ENCODE data around the gene NWD2. TPM values are rescaled to one million over a fixed set of nuclear protein-coding genes. Genes with fewer than 3 reads are reported as not detected.

Gene NWD2
- polyA plus RNA-seq, 1 experiment: not detected

GRCh38 chr4:37415845-37416369, 171.4 kb downstream of the NWD2 start:
- H3K4me3 ChIP-seq (ENCODE audit: low read depth, low read length): no peak overlapping the region
- no peaks in the 10 kb centered on the region for H3K36me3 ChIP-seq (ENCODE audit: control insufficient read depth, insufficient read depth, low read length)
- no peak for TF ChIP-seq CTCF (IDR thresholded peaks at IDR 0.05; ENCODE audit: insufficient read depth, low read depth, low read length)
- POLR2A ChIA-PET: no interaction called here
- CTCF ChIA-PET: no interaction called here
- no peak for DNase-seq (ENCODE audit: low read depth)
- H3K27me3 ChIP-seq (ENCODE audit: control insufficient read depth, insufficient read depth, low read length): no peaks in the 10 kb centered on the region

GRCh38 chr4:37421614-37422013, 177.1 kb downstream of the NWD2 start:
- ChIA-PET POLR2A (no interaction called here), CTCF (interaction anchor here (0.6 kb wide), 1 partner anchor 49 kb away, joined by 3 read pairs; no protein-coding TSS in a partner anchor)
- no peak for DNase-seq (ENCODE audit: low read depth)
- H3K27me3 ChIP-seq (ENCODE audit: control insufficient read depth, insufficient read depth, low read length): no peaks in the 10 kb centered on the region
- TF ChIP-seq CTCF (IDR thresholded peaks at IDR 0.05; ENCODE audit: insufficient read depth, low read depth, low read length): no peak
- H3K4me3 ChIP-seq (ENCODE audit: low read depth, low read length): no peak overlapping the region
- no peaks in the 10 kb centered on the region for H3K36me3 ChIP-seq (ENCODE audit: control insufficient read depth, insufficient read depth, low read length)

- Histone ChIP-seq H3K27me3 (ENCODE audit: control insufficient read depth, insufficient read depth, low read length) (no peaks in the 10 kb centered on the region), H3K4me3 (ENCODE audit: low read depth, low read length) (no peak overlapping the region), H3K36me3 (ENCODE audit: control insufficient read depth, insufficient read depth, low read length) (no peaks in the 10 kb centered on the region)
- no peak for DNase-seq (ENCODE audit: low read depth)
- TF ChIP-seq CTCF (IDR thresholded peaks at IDR 0.05; ENCODE audit: insufficient read depth, low read depth, low read length): no peak
- ChIA-PET CTCF (interaction anchor here (0.6 kb wide), 1 partner anchor 49 kb away, joined by 3 read pairs; no protein-coding TSS in a partner anchor), POLR2A (no interaction called here)
Measured at GRCh38 chr4:37422102-37422501, 177.6 kb downstream of the NWD2 start.

GRCh38 chr4:37422638-37423037, 178.1 kb downstream of the NWD2 start:
- no peak overlapping the region for H3K4me3 ChIP-seq (ENCODE audit: low read depth, low read length)
- no peaks in the 10 kb centered on the region for H3K36me3 ChIP-seq (ENCODE audit: control insufficient read depth, insufficient read depth, low read length)
- no peak for DNase-seq (ENCODE audit: low read depth)
- POLR2A ChIA-PET: no interaction called here
- CTCF ChIA-PET: no interaction called here
- no peak for TF ChIP-seq CTCF (IDR thresholded peaks at IDR 0.05; ENCODE audit: insufficient read depth, low read depth, low read length)
- no peaks in the 10 kb centered on the region for H3K27me3 ChIP-seq (ENCODE audit: control insufficient read depth, insufficient read depth, low read length)

- POLR2A ChIA-PET: no interaction called here
- CTCF ChIA-PET: no interaction called here
- H3K36me3 ChIP-seq (ENCODE audit: control insufficient read depth, insufficient read depth, low read length): no peaks in the 10 kb centered on the region
- no peak for TF ChIP-seq CTCF (IDR thresholded peaks at IDR 0.05; ENCODE audit: insufficient read depth, low read depth, low read length)
- no peaks in the 10 kb centered on the region for H3K27me3 ChIP-seq (ENCODE audit: control insufficient read depth, insufficient read depth, low read length)
- H3K4me3 ChIP-seq (ENCODE audit: low read depth, low read length): no peak overlapping the region
- DNase-seq (ENCODE audit: low read depth): no peak
Measured at GRCh38 chr4:37423310-37423709, 178.8 kb downstream of the NWD2 start.
